GM23338 (cell line): ENCODE data around the gene SRGAP3. TPM values are rescaled to one million over a fixed set of nuclear protein-coding genes. Genes with fewer than 3 reads are reported as not detected.

ENCODE experiments used
- ATAC-seq: fragments of 200-7000 bp; cut with Tn5 transposase; 3 replicates; pipeline ENCODE4 v1.9.1; 2020
- DNase-seq: peaks from one replicate; pipeline ENCODE4 v3.0.0-alpha.2; 2015; ENCODE audit warnings: low spot score
- H2AFZ ChIP-seq: fragments of 200-600 bp; sonication (generic); 2 replicates; pipeline ENCODE4 v1.8.0; 2016; ENCODE audit warnings: antibody characterized with exemption, mild to moderate bottlenecking, moderate library complexity
- H3F3A ChIP-seq: fragments of 200-600 bp; sonication (generic); replicated peaks from 2 replicates; pipeline ENCODE4 v1.8.0; 2017; ENCODE audit warnings: antibody characterized with exemption, mixed run types, low read depth
- H3K27ac ChIP-seq: fragments of 200-600 bp; sonication (generic); 2 replicates; pipeline ENCODE4 v1.6.1; 2016; ENCODE audit warnings: low read depth
- H3K27me3 ChIP-seq: fragments of 200-600 bp; sonication (generic); 2 replicates; pipeline ENCODE4 v1.8.0; 2016; ENCODE audit warnings: mild to moderate bottlenecking, mixed run types, moderate library complexity; ENCODE audit not compliant: insufficient read depth
- H3K36me3 ChIP-seq: fragments of 200-600 bp; sonication (generic); 2 replicates; pipeline ENCODE4 v1.8.0; 2016; ENCODE audit warnings: mild to moderate bottlenecking; ENCODE audit not compliant: insufficient read depth
- H3K4me1 ChIP-seq: fragments of 200-600 bp; sonication (generic); 2 replicates; pipeline ENCODE4 v1.8.0; 2016; ENCODE audit warnings: mild to moderate bottlenecking, moderate library complexity; ENCODE audit not compliant: insufficient read depth
- H3K4me2 ChIP-seq: fragments of 200-600 bp; sonication (generic); 2 replicates; pipeline ENCODE4 v1.7.1; 2017; ENCODE audit warnings: mixed run types
- H3K4me3 ChIP-seq: fragments of 200-600 bp; sonication (generic); 2 replicates; pipeline ENCODE4 v1.6.1; 2016; ENCODE audit warnings: mixed run types
- H3K79me2 ChIP-seq: fragments of 200-600 bp; sonication (generic); replicated peaks from 2 replicates; pipeline ENCODE4 v1.8.0; 2017; ENCODE audit warnings: mild to moderate bottlenecking; ENCODE audit not compliant: insufficient read depth
- H3K9me2 ChIP-seq: fragments of 200-600 bp; sonication (generic); 2 replicates; pipeline ENCODE4 v1.8.0; 2017; ENCODE audit not compliant: insufficient read depth
- H4K20me1 ChIP-seq: fragments of 200-600 bp; sonication (generic); replicated peaks from 2 replicates; pipeline ENCODE4 v1.8.0; 2017; ENCODE audit warnings: mild to moderate bottlenecking; ENCODE audit not compliant: insufficient read depth
- H3K27ac Mint-ChIP-seq: 2 replicates; pipeline ENCODE4 v1.8.0; 2020; ENCODE audit warnings: inconsistent platforms, mild to moderate bottlenecking, moderate library complexity, mixed read lengths
- H3K27me3 Mint-ChIP-seq: 3 replicates; pipeline ENCODE4 v1.8.0; 2022; ENCODE audit warnings: low read depth, mild to moderate bottlenecking, moderate library complexity, mixed read lengths, inconsistent platforms; ENCODE audit not compliant: insufficient read depth, poor library complexity
- H3K36me3 Mint-ChIP-seq: 3 replicates; pipeline ENCODE4 v1.8.0; 2021; ENCODE audit warnings: low read depth, mild to moderate bottlenecking, inconsistent platforms, moderate library complexity, mixed read lengths
- H3K4me1 Mint-ChIP-seq: 3 replicates; pipeline ENCODE4 v1.8.0; 2020; ENCODE audit warnings: mild to moderate bottlenecking, inconsistent platforms, mixed read lengths
- H3K4me3 Mint-ChIP-seq: 3 replicates; pipeline ENCODE4 v1.8.0; 2021; ENCODE audit warnings: moderate library complexity, mild to moderate bottlenecking, inconsistent platforms, mixed read lengths
- H3K9me3 Mint-ChIP-seq: 3 replicates; pipeline ENCODE4 v1.8.0; 2020; ENCODE audit warnings: moderate library complexity, mild to moderate bottlenecking, inconsistent platforms, mixed read lengths
- CTCF ChIP-seq, 2 experiments: fragments of 200-600 bp in 1 of 2; sonication (generic) in 1 of 2; conservative IDR thresholded peaks; 2 replicates each; pipeline versions ENCODE4 v1.5.1 to v1.6.1; 2016 to 2017; ENCODE audit warnings: antibody characterized with exemption in 2 of 2, low read depth in 2 of 2, mild to moderate bottlenecking in 2 of 2, moderate library complexity in 1 of 2
- EZH2 ChIP-seq: fragments of 200-600 bp; sonication (generic); IDR thresholded peaks from one replicate; pipeline ENCODE4 v1.8.0; 2017; ENCODE audit warnings: antibody characterized with exemption, mild to moderate bottlenecking, low read depth; ENCODE audit not compliant: unreplicated experiment
- EZH2phosphoT487 ChIP-seq: fragments of 200-600 bp; sonication (generic); IDR thresholded peaks from one replicate; pipeline ENCODE4 v1.8.1; 2018; ENCODE audit warnings: antibody characterized with exemption; ENCODE audit not compliant: unreplicated experiment
- JUNB ChIP-seq: IDR thresholded peaks from one replicate; pipeline ENCODE4 v1.6.1; 2016; ENCODE audit warnings: antibody characterized with exemption; ENCODE audit not compliant: unreplicated experiment
- NANOG ChIP-seq: IDR thresholded peaks from 2 replicates; pipeline ENCODE4 v1.6.1; 2016; ENCODE audit warnings: antibody characterized with exemption, borderline replicate concordance
- POLR2AphosphoS5 ChIP-seq: IDR thresholded peaks from 2 replicates; pipeline ENCODE4 v1.6.1; 2016; ENCODE audit warnings: antibody characterized with exemption, low read depth
- STAT1 ChIP-seq: IDR thresholded peaks from one replicate; pipeline ENCODE4 v1.6.1; 2016; ENCODE audit warnings: antibody characterized with exemption; ENCODE audit not compliant: unreplicated experiment
- ZNF114 ChIP-seq: fragments of 250-450 bp; sonication (Bioruptor Pico); IDR thresholded peaks from 2 replicates; pipeline ENCODE4 v1.5.0; 2020; ENCODE audit warnings: mild to moderate bottlenecking, moderate library complexity
- ZNF331 ChIP-seq: fragments of 250-450 bp; sonication (Bioruptor Pico); IDR thresholded peaks from 2 replicates; pipeline ENCODE4 v1.5.0; 2020; ENCODE audit warnings: low read depth, mild to moderate bottlenecking, moderate library complexity
- ZNF462 ChIP-seq: fragments of 250-450 bp; sonication (Bioruptor Pico); IDR thresholded peaks from 2 replicates; pipeline ENCODE4 v1.5.0; 2020; ENCODE audit warnings: mild to moderate bottlenecking, moderate library complexity
- polyA plus RNA-seq: library from polyadenylated mRNA; unstranded; fragments of >200 nt; fragmentation: Nextera tagmentation; extraction: Ambion mirVana; gene quantifications from 2 replicates; pipeline ENCODE4 v1.2.1, GENCODE V29; 2016
- total RNA-seq: library from RNA; depleted of rRNA; stranded (reverse); fragments of >200 nt; shearing (Covaris generic); gene quantifications from 2 replicates; pipeline ENCODE4 v1.2.3, GENCODE V29; 2014
- TF ChIP-seq, protein P1 (sequence below): IDR thresholded peaks from one replicate; pipeline ENCODE4 v1.6.1; 2018; ENCODE audit warnings: antibody characterized with exemption; ENCODE audit not compliant: unreplicated experiment

SRGAP3 gene
- total and polyA plus RNA-seq, 2 experiments from 2014 or later, result 6.4 to 9.4 TPM

DNA sequence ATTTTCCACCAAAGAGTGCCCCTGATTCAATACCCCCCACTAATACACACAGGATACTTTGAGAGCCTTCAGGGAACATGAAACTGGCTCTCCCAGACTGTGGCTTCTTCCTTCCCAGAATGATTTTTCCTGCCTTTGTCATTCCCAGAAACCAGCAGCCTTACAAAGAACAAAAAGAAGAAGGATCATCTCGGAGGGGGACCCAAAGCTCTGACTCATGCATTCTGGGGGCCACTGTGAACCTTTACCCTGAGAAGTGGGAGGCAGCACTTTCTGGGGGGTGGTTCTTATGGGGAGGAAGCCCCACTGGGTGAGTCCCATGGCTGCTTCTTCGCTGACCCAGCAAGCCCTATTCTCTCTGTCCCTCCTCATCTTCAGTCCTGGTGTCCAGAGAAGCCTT, 241.5 kb downstream of the SRGAP3 start (continued):
- TF ChIP-seq, protein P1, sequence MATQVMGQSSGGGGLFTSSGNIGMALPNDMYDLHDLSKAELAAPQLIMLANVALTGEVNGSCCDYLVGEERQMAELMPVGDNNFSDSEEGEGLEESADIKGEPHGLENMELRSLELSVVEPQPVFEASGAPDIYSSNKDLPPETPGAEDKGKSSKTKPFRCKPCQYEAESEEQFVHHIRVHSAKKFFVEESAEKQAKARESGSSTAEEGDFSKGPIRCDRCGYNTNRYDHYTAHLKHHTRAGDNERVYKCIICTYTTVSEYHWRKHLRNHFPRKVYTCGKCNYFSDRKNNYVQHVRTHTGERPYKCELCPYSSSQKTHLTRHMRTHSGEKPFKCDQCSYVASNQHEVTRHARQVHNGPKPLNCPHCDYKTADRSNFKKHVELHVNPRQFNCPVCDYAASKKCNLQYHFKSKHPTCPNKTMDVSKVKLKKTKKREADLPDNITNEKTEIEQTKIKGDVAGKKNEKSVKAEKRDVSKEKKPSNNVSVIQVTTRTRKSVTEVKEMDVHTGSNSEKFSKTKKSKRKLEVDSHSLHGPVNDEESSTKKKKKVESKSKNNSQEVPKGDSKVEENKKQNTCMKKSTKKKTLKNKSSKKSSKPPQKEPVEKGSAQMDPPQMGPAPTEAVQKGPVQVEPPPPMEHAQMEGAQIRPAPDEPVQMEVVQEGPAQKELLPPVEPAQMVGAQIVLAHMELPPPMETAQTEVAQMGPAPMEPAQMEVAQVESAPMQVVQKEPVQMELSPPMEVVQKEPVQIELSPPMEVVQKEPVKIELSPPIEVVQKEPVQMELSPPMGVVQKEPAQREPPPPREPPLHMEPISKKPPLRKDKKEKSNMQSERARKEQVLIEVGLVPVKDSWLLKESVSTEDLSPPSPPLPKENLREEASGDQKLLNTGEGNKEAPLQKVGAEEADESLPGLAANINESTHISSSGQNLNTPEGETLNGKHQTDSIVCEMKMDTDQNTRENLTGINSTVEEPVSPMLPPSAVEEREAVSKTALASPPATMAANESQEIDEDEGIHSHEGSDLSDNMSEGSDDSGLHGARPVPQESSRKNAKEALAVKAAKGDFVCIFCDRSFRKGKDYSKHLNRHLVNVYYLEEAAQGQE, result no peak

GRCh38 chr3:9007213-9007612, 242.2 kb downstream of the SRGAP3 start:
- H3K27ac ChIP-seq, result no peak overlapping the region
- Mint-ChIP-seq H3K36me3 (peaks cover 10% of the 10 kb centered on the region), H3K27me3 (peaks cover 7% of the 10 kb centered on the region), H3K27ac (no peak overlapping the region), H3K4me3 (no peak overlapping the region), H3K9me3 (no peaks in the 10 kb centered on the region), H3K4me1 (peaks cover 8% of the 10 kb centered on the region)
- H3K4me2 ChIP-seq, result no peak overlapping the region
- H3K9me2 ChIP-seq, result no peaks in the 10 kb centered on the region
- no peak for ATAC-seq
- H3K27me3 ChIP-seq, result no peaks in the 10 kb centered on the region
- H3K79me2 ChIP-seq, result no peaks in the 10 kb centered on the region
- no peak overlapping the region for H3K4me3 ChIP-seq
- no peaks in the 10 kb centered on the region for H3K36me3 ChIP-seq
- H3F3A ChIP-seq, result no peaks in the 10 kb centered on the region
- H3K4me1 ChIP-seq, result peaks cover 5% of the 10 kb centered on the region; the same call in 1 of the 2 replicates
- no peak for DNase-seq
- no peak overlapping the region for H2AFZ ChIP-seq
- no peaks in the 10 kb centered on the region for H4K20me1 ChIP-seq
- TF ChIP-seq ZNF462 (no peak), JUNB (no peak), EZH2 (no peak), EZH2phosphoT487 (no peak), STAT1 (no peak), CTCF (conservative IDR thresholded peaks at IDR 0.05; ENCODE audit: low read depth in 2 of 2) (no peak), ZNF331 (CRISPR knock-in tag) (no peak), POLR2AphosphoS5 (no peak), ZNF114 (CRISPR knock-in tag) (no peak), NANOG (no peak)
- TF ChIP-seq, protein P1, result no peak
